Smooth muscle cell (in vitro differentiated cells): ENCODE measurements around the gene SELENOH. TPM values are rescaled to one million over a fixed set of nuclear protein-coding genes. Genes with fewer than 3 reads are reported as not detected.

ENCODE experiments used
- DNase-seq: peaks from one replicate; lab custom pipeline; 2025; ENCODE audit not compliant: unreplicated experiment; lab: John Stamatoyannopoulos, UW
- H2AFZ ChIP-seq: fragments of 200-600 bp; sonication (generic); 2 replicates; pipeline ENCODE4 v1.6.0; 2016; ENCODE audit warnings: antibody characterized with exemption, low read depth, mild to moderate bottlenecking
- H3F3A ChIP-seq: fragments of 200-600 bp; sonication (generic); 2 replicates; pipeline ENCODE4 v1.6.0; 2017; ENCODE audit warnings: antibody characterized with exemption, low read depth
- H3K27ac ChIP-seq: fragments of 200-600 bp; sonication (generic); 2 replicates; pipeline ENCODE4 v1.5.1; 2016; ENCODE audit warnings: low read depth, mild to moderate bottlenecking
- H3K27me3 ChIP-seq: fragments of 200-600 bp; sonication (generic); 2 replicates; pipeline ENCODE4 v1.6.1; 2016; ENCODE audit warnings: low read depth, mild to moderate bottlenecking
- H3K36me3 ChIP-seq: fragments of 200-600 bp; sonication (generic); 2 replicates; pipeline ENCODE4 v1.5.1; 2016; ENCODE audit warnings: low read depth
- H3K4me1 ChIP-seq: fragments of 200-600 bp; sonication (generic); 2 replicates; pipeline ENCODE4 v1.5.1; 2016; ENCODE audit warnings: low read depth
- H3K4me2 ChIP-seq: fragments of 200-600 bp; sonication (generic); 2 replicates; pipeline ENCODE4 v1.6.0; 2016; ENCODE audit warnings: mild to moderate bottlenecking
- H3K4me3 ChIP-seq: fragments of 200-600 bp; sonication (generic); 2 replicates; pipeline ENCODE4 v1.5.1; 2016; ENCODE audit warnings: mild to moderate bottlenecking
- H3K79me2 ChIP-seq: fragments of 200-600 bp; sonication (generic); 2 replicates; pipeline ENCODE4 v1.6.0; 2016; ENCODE audit warnings: low read depth, mild to moderate bottlenecking
- H3K9ac ChIP-seq: fragments of 200-600 bp; sonication (generic); 2 replicates; pipeline ENCODE4 v1.6.0; 2016; ENCODE audit warnings: low read depth
- H3K9me3 ChIP-seq: fragments of 200-600 bp; sonication (generic); replicated peaks from 2 replicates; pipeline ENCODE4 v1.5.1; 2016; ENCODE audit warnings: low read depth
- H4K20me1 ChIP-seq: fragments of 200-600 bp; sonication (generic); 2 replicates; pipeline ENCODE4 v1.6.0; 2016; ENCODE audit warnings: low read depth
- CTCF ChIP-seq: fragments of 200-600 bp; sonication (generic); IDR thresholded peaks from 2 replicates; pipeline ENCODE4 v1.5.1; 2017; ENCODE audit warnings: borderline replicate concordance, mild to moderate bottlenecking, antibody characterized with exemption; ENCODE audit not compliant: insufficient read depth, poor library complexity, severe bottlenecking
- WGBS: methylation state at CpG from one replicate; pipeline ENCODE4 v1.1.7; 2016; ENCODE audit warnings: low lambda C conversion rate; 5-methylcytosine and 5-hydroxymethylcytosine counted together
- polyA plus RNA-seq: library from polyadenylated mRNA; unstranded; fragments of >200 nt; fragmentation: Nextera tagmentation; extraction: Ambion mirVana; gene quantifications from 2 replicates; pipeline ENCODE4 v1.2.1, GENCODE V29; 2016
- total RNA-seq: library from RNA; depleted of rRNA; stranded (reverse); fragments of >200 nt; gene quantifications from 2 replicates; pipeline ENCODE4 v1.2.3, GENCODE V29; 2014

The SELENOH gene
- total and polyA plus RNA-seq, 2 experiments from 2014 or later, result 131 to 141 TPM

DNA sequence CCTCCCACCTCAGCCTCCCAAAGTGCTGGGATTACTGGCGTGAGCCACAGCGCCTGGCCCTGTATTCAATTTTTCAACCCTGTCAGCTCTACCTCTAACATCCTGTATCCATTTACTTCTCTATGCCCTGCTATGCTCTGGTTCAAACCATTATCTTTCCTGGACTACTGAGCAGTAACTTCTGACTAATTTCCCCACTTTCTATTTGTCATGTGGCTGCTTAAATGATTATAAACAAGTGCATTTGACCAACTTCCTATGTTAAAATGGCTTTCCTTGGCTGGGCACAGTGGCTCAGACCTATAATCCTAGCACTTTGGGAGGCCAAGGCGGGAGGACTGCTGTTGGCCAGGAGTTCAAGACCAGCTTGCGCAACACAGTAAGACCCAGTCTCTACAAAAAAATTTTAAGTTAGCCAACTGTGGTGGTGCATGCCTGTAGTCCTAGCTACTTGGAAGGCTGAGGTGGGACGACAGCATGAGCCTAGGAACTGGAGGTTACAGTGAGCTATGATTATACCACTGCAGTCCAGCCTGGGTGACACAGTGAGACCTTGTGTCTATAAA is 31.4 kb upstream of the SELENOH start:
- 97% methylated on average over 5 of the region's 5 CpGs for WGBS

DNA sequence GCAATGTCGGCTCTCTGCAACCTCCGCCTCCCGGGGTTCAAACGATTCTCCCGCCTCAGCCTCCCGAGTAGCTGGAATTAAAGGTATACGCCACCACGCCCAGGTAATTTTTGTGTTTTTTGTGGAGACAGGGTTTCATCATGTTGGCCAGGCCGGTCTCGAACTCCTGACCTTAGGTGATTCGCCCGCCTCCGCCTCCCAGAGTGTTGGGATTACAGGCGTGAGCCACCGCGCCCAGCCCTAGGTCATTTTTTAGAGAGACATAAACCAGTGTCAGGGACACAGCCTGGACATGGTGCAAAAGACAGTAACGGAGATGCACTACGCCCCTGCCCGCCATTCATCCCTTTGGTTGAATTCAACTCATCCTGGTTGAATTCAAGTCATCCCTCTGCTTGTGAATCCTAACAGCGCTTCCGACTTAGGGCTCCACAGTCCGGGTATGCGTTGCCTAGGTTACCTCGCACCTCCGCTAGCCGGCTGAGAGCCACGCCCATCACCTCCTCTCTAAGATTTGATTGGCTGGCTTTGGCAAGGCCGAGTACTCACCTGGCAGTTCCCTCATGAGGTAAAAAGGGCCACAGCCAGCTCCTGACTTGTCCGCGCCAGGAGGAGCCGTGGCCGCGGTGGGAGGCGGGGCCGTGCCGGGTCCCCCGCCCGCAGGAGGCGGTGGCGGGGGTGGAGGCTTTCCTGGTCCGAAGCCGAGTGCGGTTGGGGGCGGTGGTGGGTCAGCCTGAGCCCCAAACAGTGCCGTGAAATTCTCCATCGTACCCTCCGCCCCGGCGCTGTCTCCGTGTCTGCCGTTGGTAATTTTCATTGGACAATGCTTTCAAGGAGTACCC is 29.7 kb upstream of the SELENOH start, which contains the start of gene MED19:
TSS of gene MED19 (minus strand) at position 802 of the 842 bp plus-strand sequence. CDS start at position 766, 36 bp downstream.
- Histone ChIP-seq H3K27ac (peak within 1 kb of the TSS; percentile 94), H3K4me1 (peaks cover 18% of the 10 kb centered on the region), H3K27me3 (no peaks in the 10 kb centered on the region), H3K4me3 (peak within 1 kb of the TSS; percentile 87), H3K9ac (peak within 1 kb of the TSS; percentile 95), H3K36me3 (no peaks in the 10 kb centered on the region), H3K9me3 (no peaks in the 10 kb centered on the region), H4K20me1 (peaks cover 7% of the 10 kb centered on the region), H2AFZ (peak within 1 kb of the TSS; percentile 64), H3K4me2 (peak within 1 kb of the TSS; percentile 93), H3K79me2 (peaks cover 79% of the 10 kb centered on the region), H3F3A (no peaks in the 10 kb centered on the region)
- DNase-seq, result peak; percentile 39
- TF ChIP-seq CTCF, result no peak
- WGBS, result 16% methylated on average over 47 of the region's 51 CpGs

More for the DNA sequence above, 31.4 kb upstream of the SELENOH start:
- Histone ChIP-seq H4K20me1 (peaks cover 16% of the 10 kb centered on the region), H3K4me2 (no peak overlapping the region), H3F3A (no peaks in the 10 kb centered on the region), H3K36me3 (no peaks in the 10 kb centered on the region), H3K9ac (no peak overlapping the region), H3K27me3 (no peaks in the 10 kb centered on the region), H3K4me3 (no peak overlapping the region), H3K27ac (no peak overlapping the region), H3K79me2 (peaks cover 84% of the 10 kb centered on the region), H3K9me3 (no peaks in the 10 kb centered on the region), H3K4me1 (peaks cover 18% of the 10 kb centered on the region), H2AFZ (no peak overlapping the region)
- no peak for DNase-seq
- no peak for TF ChIP-seq CTCF

DNA sequence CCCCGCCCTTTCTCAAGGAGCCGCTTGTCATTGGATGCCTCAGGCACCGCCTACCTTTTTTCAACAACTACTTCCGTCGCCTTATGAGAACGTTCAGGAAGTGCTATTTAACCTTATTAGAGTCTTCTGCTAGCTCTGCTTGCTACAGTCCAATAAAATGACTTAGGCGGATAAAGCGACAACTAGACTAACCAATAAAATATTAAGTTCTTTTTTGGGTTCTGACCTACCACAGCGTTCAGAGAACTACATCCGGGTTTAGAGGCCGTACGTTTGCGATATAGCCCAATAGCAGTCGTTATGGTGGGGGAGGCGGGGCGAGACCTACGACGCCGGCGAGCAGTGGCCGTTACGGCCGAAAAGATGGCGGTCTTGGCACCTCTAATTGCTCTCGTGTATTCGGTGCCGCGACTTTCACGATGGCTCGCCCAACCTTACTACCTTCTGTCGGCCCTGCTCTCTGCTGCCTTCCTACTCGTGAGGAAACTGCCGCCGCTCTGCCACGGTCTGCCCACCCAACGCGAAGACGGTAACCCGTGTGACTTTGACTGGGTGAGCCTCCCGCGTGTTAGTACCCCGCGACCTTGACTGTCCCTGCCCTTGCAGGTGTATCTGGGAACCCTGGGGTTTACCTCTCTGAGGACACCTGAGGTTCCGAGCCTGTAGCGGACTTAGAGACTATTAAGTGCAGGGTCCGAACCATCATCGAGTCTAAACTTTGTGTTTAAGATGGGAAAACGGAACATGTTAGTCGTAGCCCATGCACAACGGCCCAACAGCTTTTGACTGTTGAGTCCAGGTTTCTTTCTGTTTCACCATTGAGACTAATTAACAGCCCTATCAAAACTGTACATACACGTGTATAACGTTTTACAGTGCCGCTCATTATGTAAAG is 28.8 kb upstream of the SELENOH start, which contains the start of gene TMX2:
TSS of gene TMX2 (plus strand) at position 338 of the 895 bp plus-strand sequence. CDS start at position 364, 26 bp downstream.
- no peaks in the 10 kb centered on the region for H3K36me3 ChIP-seq
- under 1% methylated on average over 53 of the region's 53 CpGs for WGBS

More for the DNA sequence above, 28.8 kb upstream of the SELENOH start, which contains the start of gene TMX2:
- Histone ChIP-seq H3K9me3 (no peaks in the 10 kb centered on the region), H4K20me1 (no peaks in the 10 kb centered on the region), H3K27me3 (no peaks in the 10 kb centered on the region), H3K27ac (peak within 1 kb of the TSS; percentile 94), H3K9ac (peak within 1 kb of the TSS; percentile 95), H3K79me2 (peaks cover 71% of the 10 kb centered on the region), H3K4me3 (peak within 1 kb of the TSS; percentile 87), H3F3A (no peaks in the 10 kb centered on the region), H2AFZ (peak within 1 kb of the TSS; percentile 64), H3K4me2 (peak within 1 kb of the TSS; percentile 93), H3K4me1 (peaks cover 18% of the 10 kb centered on the region)
- TF ChIP-seq CTCF, result no peak
- peak; percentile 51 for DNase-seq
